Activated CD4-positive, alpha-beta memory T cell treated with anti-CD3 and anti-CD28 coated beads for 36 hours (primary cell): ENCODE results near the gene SYNGAP1. TPM values are rescaled to one million over a fixed set of nuclear protein-coding genes. Genes with fewer than 3 reads are reported as not detected.
"Not testable (repeated sequence)": the region's sequence is repeated elsewhere in the genome, so short reads cannot be mapped to it uniquely, and the experiment has no call there.

ENCODE experiments used
- CTCF ChIA-PET: fragments of 350-600 bp; sonication (Branson Sonifier 250); formaldehyde crosslinking; loops from one replicate; lab custom pipeline; 2021; ENCODE audit warnings: antibody characterized with exemption, inconsistent platforms; lab: Charles Lee
- POLR2A ChIA-PET: fragments of 350-600 bp; sonication (Branson Sonifier 250); formaldehyde crosslinking; loops from one replicate; lab custom pipeline; 2021; ENCODE audit warnings: antibody characterized with exemption; lab: Charles Lee
- DNase-seq: peaks from one replicate; pipeline ENCODE4 v3.0.0-alpha.2; 2020
- H3K27ac Mint-ChIP-seq: one replicate; pipeline ENCODE4 v1.8.0; 2021; ENCODE audit warnings: mixed read lengths
- H3K27me3 Mint-ChIP-seq: one replicate; pipeline ENCODE4 v1.8.0; 2021; ENCODE audit warnings: mixed read lengths
- H3K36me3 Mint-ChIP-seq: one replicate; pipeline ENCODE4 v1.8.0; 2021; ENCODE audit warnings: mixed read lengths
- H3K4me1 Mint-ChIP-seq: one replicate; pipeline ENCODE4 v1.8.0; 2021; ENCODE audit warnings: low read depth, mixed read lengths
- H3K4me3 Mint-ChIP-seq: one replicate; pipeline ENCODE4 v1.8.0; 2021; ENCODE audit warnings: mild to moderate bottlenecking, mixed read lengths
- H3K9me3 Mint-ChIP-seq: one replicate; pipeline ENCODE4 v1.8.0; 2021; ENCODE audit warnings: mixed read lengths
- intact Hi-C: fragments of 100-400 bp; cut with micrococcal nuclease; formaldehyde crosslinking; loops from one replicate; pipeline ENCODE4 v1.15.1; 2023
- total RNA-seq, 2 experiments: library from RNA; stranded (reverse); gene quantifications; one replicate each; pipeline ENCODE4 v1.2.3, GENCODE V29; 2021

The SYNGAP1 gene
- total RNA-seq = 10 to 100 TPM; 34.3 to 35.8 TPM

- Mint-ChIP-seq H3K4me3 (peak within 1 kb of the TSS; percentile 94), H3K27me3 (no peaks in the 10 kb centered on the region), H3K27ac (peak within 1 kb of the TSS; percentile 99), H3K9me3 (no peaks in the 10 kb centered on the region), H3K4me1 (peaks cover 53% of the 10 kb centered on the region), H3K36me3 (peaks cover 27% of the 10 kb centered on the region)
- POLR2A ChIA-PET = interaction anchor here (0.6 to 1.8 kb wide), 4 partner anchors 9 to 102 kb away, joined by 3 to 6 read pairs (median 4); partner anchors contain the start of genes KIFC1, ZBTB22 and ZBTB9
- peak; percentile 66 for DNase-seq
- intact Hi-C loops = loop anchor here (2.0 to 10.0 kb wide), 9 partner anchors 121 to 1225 kb away; partner anchors contain the start of genes BRD2, GPSM3, PBX2 and PSMB8
- CTCF ChIA-PET = interaction anchor here (0.7 to 1.7 kb wide), 5 partner anchors 9 to 170 kb away, joined by 3 to 9 read pairs (median 4); no protein-coding TSS in a partner anchor
Measured at GRCh38 chr6:33419580-33420490, at the start of gene SYNGAP1. TSS of gene SYNGAP1 (plus strand) at chr6:33420065. CDS start at chr6:33420265, 200 bp downstream.

- CTCF ChIA-PET, DNase-seq, POLR2A ChIA-PET, intact Hi-C loops, H3K9me3 Mint-ChIP-seq, H3K27ac Mint-ChIP-seq, H3K4me3 Mint-ChIP-seq, H3K27me3 Mint-ChIP-seq, H3K4me1 Mint-ChIP-seq, H3K36me3 Mint-ChIP-seq: not testable (repeated sequence)
Measured at GRCh38 chr6:33371901-33372300, 48.0 kb upstream of the SYNGAP1 start.

GRCh38 chr6:33372526-33373123, 47.2 kb upstream of the SYNGAP1 start:
- H3K27me3 Mint-ChIP-seq = no peaks in the 10 kb centered on the region
- ChIA-PET CTCF (no interaction called here), POLR2A (no interaction called here)
- H3K27ac Mint-ChIP-seq = no peak overlapping the region
- H3K4me3 Mint-ChIP-seq = no peak overlapping the region
- intact Hi-C loops = no loop called here
- H3K36me3 Mint-ChIP-seq = no peaks in the 10 kb centered on the region
- H3K9me3 Mint-ChIP-seq = no peaks in the 10 kb centered on the region
- peaks cover 8% of the 10 kb centered on the region for H3K4me1 Mint-ChIP-seq
- no peak for DNase-seq

GRCh38 chr6:33373960-33374910, 45.6 kb upstream of the SYNGAP1 start:
- H3K9me3 Mint-ChIP-seq = no peaks in the 10 kb centered on the region
- no peak for DNase-seq
- POLR2A ChIA-PET = no interaction called here
- CTCF ChIA-PET = interaction anchor here (0.6 to 1.3 kb wide), 5 partner anchors 10 to 1219 kb away, joined by 3 to 4 read pairs (median 3); no protein-coding TSS in a partner anchor
- H3K4me3 Mint-ChIP-seq = no peak overlapping the region
- peaks cover 8% of the 10 kb centered on the region for H3K4me1 Mint-ChIP-seq
- intact Hi-C loops = no loop called here
- H3K36me3 Mint-ChIP-seq = no peaks in the 10 kb centered on the region
- no peak overlapping the region for H3K27ac Mint-ChIP-seq
- H3K27me3 Mint-ChIP-seq = no peaks in the 10 kb centered on the region

- DNase-seq = no peak
- H3K27ac Mint-ChIP-seq = no peak overlapping the region
Measured at GRCh38 chr6:33375143-33375671, 44.7 kb upstream of the SYNGAP1 start.

GRCh38 chr6:33377171-33377570, 42.7 kb upstream of the SYNGAP1 start:
- Mint-ChIP-seq H3K9me3 (no peaks in the 10 kb centered on the region), H3K4me1 (peaks cover 8% of the 10 kb centered on the region), H3K36me3 (no peaks in the 10 kb centered on the region), H3K27ac (no peak overlapping the region), H3K27me3 (no peaks in the 10 kb centered on the region), H3K4me3 (no peak overlapping the region)
- POLR2A ChIA-PET = no interaction called here
- intact Hi-C loops = no loop called here
- no peak for DNase-seq
- CTCF ChIA-PET = no interaction called here

More at GRCh38 chr6:33375143-33375671, 44.7 kb upstream of the SYNGAP1 start:
- intact Hi-C loops = no loop called here
- H3K4me1 Mint-ChIP-seq = peaks cover 8% of the 10 kb centered on the region
- H3K27me3 Mint-ChIP-seq = no peaks in the 10 kb centered on the region
- H3K9me3 Mint-ChIP-seq = no peaks in the 10 kb centered on the region
- no peak overlapping the region for H3K4me3 Mint-ChIP-seq
- ChIA-PET POLR2A (no interaction called here), CTCF (interaction anchor here (0.9 to 1.3 kb wide), 3 partner anchors 11 to 119 kb away, joined by 3 to 4 read pairs (median 3); no protein-coding TSS in a partner anchor)
- no peaks in the 10 kb centered on the region for H3K36me3 Mint-ChIP-seq

- H3K9me3 Mint-ChIP-seq, H3K36me3 Mint-ChIP-seq, H3K27me3 Mint-ChIP-seq, POLR2A ChIA-PET, H3K27ac Mint-ChIP-seq, H3K4me3 Mint-ChIP-seq, intact Hi-C loops, DNase-seq, H3K4me1 Mint-ChIP-seq: not testable (repeated sequence)
- CTCF ChIA-PET = interaction anchor here (0.6 kb wide), 1 partner anchor 16 kb away, joined by 3 read pairs; no protein-coding TSS in a partner anchor
Measured at GRCh38 chr6:33379184-33379583, 40.7 kb upstream of the SYNGAP1 start.

- no peaks in the 10 kb centered on the region for H3K4me1 Mint-ChIP-seq
- H3K9me3 Mint-ChIP-seq = no peaks in the 10 kb centered on the region
- intact Hi-C loops = no loop called here
- ChIA-PET POLR2A (no interaction called here), CTCF (interaction anchor here (0.6 kb wide), 1 partner anchor 80 kb away, joined by 3 read pairs; no protein-coding TSS in a partner anchor)
- H3K27me3 Mint-ChIP-seq = peaks cover 2% of the 10 kb centered on the region
- no peak overlapping the region for H3K27ac Mint-ChIP-seq
- no peak overlapping the region for H3K4me3 Mint-ChIP-seq
- no peak for DNase-seq
- no peaks in the 10 kb centered on the region for H3K36me3 Mint-ChIP-seq
Measured at GRCh38 chr6:33380272-33380981, 39.4 kb upstream of the SYNGAP1 start.

GRCh38 chr6:33383427-33384185, 36.3 kb upstream of the SYNGAP1 start:
- Mint-ChIP-seq H3K27ac (no peak overlapping the region), H3K4me1 (no peaks in the 10 kb centered on the region), H3K27me3 (peaks cover 2% of the 10 kb centered on the region), H3K36me3 (no peaks in the 10 kb centered on the region), H3K9me3 (no peaks in the 10 kb centered on the region), H3K4me3 (no peak overlapping the region)
- CTCF ChIA-PET = interaction anchor here (0.6 kb wide), 1 partner anchor 772 kb away, joined by 4 read pairs; no protein-coding TSS in a partner anchor
- intact Hi-C loops = no loop called here
- POLR2A ChIA-PET = no interaction called here
- DNase-seq = no peak

- H3K27me3 Mint-ChIP-seq = peaks cover 2% of the 10 kb centered on the region
- CTCF ChIA-PET = interaction anchor here (0.6 kb wide), 1 partner anchor 771 kb away, joined by 4 read pairs; no protein-coding TSS in a partner anchor
- H3K4me1 Mint-ChIP-seq = no peaks in the 10 kb centered on the region
- no peaks in the 10 kb centered on the region for H3K9me3 Mint-ChIP-seq
- H3K4me3 Mint-ChIP-seq = no peak overlapping the region
- H3K36me3 Mint-ChIP-seq = no peaks in the 10 kb centered on the region
- intact Hi-C loops = no loop called here
- POLR2A ChIA-PET = no interaction called here
- H3K27ac Mint-ChIP-seq = peak overlapping the region; percentile 7
- no peak for DNase-seq
Measured at GRCh38 chr6:33384581-33385020, 35.3 kb upstream of the SYNGAP1 start.
